Kidney epithelial cell (primary cell): ENCODE results near the gene DTNB. TPM values are rescaled to one million over a fixed set of nuclear protein-coding genes. Genes with fewer than 3 reads are reported as not detected.

Experiments
- DNase-seq: peaks from one replicate; pipeline ENCODE4 v3.0.0-alpha.2; 2010; ENCODE audit warnings: low read depth
- H3K27me3 ChIP-seq: 2 replicates; pipeline ENCODE4 v1.6.0; 2011; ENCODE audit warnings: low read length; ENCODE audit not compliant: control insufficient read depth, insufficient read depth
- H3K36me3 ChIP-seq: 2 replicates; pipeline ENCODE4 v1.5.1; 2011; ENCODE audit warnings: low read length; ENCODE audit not compliant: control insufficient read depth, insufficient read depth
- H3K4me3 ChIP-seq: 2 replicates; pipeline ENCODE4 v1.5.1; 2011; ENCODE audit warnings: low read depth, mild to moderate bottlenecking, control low read depth, low read length
- total RNA-seq: library from RNA; depleted of rRNA; stranded (reverse); fragments of >200 nt; gene quantifications from 2 replicates; pipeline ENCODE4 v1.2.3, GENCODE V29; 2015
- TF ChIP-seq, protein P1 (sequence below): IDR thresholded peaks from 2 replicates; pipeline ENCODE4 v1.5.1; 2011; ENCODE audit warnings: mild to moderate bottlenecking, moderate library complexity, low read length, control low read depth, inconsistent platforms; ENCODE audit not compliant: insufficient read depth, poor library complexity, severe bottlenecking

DTNB gene
- total RNA-seq, 1 donor from 2014 or later = 16.9 TPM

DNA sequence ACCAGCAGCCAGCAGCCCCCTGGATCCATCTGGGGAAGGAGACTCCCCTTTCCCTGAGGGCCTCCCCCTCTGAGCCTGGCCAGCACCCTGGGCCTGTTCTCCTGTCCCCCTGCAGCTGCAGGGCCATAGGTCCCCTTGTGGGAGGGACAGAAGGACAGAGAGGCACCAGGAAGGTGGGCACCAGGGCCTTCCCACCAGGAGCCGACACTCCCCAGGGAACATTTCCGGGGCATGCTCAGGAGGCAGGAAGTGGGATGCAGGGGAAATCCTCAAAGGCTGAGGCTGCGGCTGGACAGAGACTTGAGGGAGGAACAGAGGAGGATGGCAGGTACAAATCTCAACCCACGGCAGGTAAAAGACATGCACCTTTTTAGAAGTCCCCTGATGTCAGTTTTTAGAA lies 317.3 kb downstream of the DTNB start:
- H3K27me3 ChIP-seq = no peaks in the 10 kb centered on the region

DNA sequence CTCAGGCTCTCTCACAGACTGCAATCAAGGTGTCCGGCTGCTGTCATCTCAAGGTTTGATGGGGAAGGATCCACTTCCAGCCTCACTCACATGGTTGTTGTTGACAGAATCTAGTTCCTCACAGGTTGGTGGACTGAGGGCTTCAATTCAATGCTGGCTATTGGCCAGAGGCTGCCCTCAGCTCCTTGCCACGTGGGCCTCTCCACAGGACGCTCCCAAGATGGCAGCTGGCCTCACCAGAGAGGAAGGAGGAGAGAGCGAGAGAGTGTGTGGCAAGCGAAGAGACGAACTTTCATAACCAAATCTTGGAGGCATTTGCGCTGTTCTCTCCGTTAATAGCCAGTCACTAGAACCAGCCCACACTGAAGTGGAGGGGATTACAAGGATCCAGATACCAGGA lies 318.1 kb downstream of the DTNB start:
- TF ChIP-seq, protein P1, sequence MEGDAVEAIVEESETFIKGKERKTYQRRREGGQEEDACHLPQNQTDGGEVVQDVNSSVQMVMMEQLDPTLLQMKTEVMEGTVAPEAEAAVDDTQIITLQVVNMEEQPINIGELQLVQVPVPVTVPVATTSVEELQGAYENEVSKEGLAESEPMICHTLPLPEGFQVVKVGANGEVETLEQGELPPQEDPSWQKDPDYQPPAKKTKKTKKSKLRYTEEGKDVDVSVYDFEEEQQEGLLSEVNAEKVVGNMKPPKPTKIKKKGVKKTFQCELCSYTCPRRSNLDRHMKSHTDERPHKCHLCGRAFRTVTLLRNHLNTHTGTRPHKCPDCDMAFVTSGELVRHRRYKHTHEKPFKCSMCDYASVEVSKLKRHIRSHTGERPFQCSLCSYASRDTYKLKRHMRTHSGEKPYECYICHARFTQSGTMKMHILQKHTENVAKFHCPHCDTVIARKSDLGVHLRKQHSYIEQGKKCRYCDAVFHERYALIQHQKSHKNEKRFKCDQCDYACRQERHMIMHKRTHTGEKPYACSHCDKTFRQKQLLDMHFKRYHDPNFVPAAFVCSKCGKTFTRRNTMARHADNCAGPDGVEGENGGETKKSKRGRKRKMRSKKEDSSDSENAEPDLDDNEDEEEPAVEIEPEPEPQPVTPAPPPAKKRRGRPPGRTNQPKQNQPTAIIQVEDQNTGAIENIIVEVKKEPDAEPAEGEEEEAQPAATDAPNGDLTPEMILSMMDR = no peak
- H3K36me3 ChIP-seq = no peaks in the 10 kb centered on the region
- DNase-seq = no peak
- H3K27me3 ChIP-seq = no peaks in the 10 kb centered on the region
- H3K4me3 ChIP-seq = no peak overlapping the region

More for the DNA sequence above, 317.3 kb downstream of the DTNB start:
- Histone ChIP-seq H3K36me3 (no peaks in the 10 kb centered on the region), H3K4me3 (no peak overlapping the region)
- no peak for DNase-seq
- TF ChIP-seq, protein P1 = no peak

DNA sequence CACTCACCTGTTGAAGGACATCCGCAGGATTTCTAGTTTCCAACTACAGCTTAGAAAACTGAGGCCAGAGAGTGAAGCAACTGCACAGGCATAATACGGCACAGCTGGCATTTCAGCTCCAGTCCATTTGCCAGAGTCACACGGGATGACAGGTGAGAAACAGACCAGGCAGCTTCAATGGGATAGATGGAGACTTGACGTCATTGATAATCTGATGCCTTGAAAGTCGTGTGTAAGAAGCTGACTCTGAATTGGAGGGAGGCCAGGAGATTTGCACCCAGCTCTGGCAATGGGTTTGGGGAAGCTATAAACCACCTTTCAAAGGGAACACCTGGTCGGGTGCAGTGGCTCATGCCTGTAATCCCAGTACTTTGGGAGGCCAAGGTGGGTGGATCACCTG lies 319.3 kb downstream of the DTNB start:
- no peak overlapping the region for H3K4me3 ChIP-seq
- no peaks in the 10 kb centered on the region for H3K36me3 ChIP-seq
- TF ChIP-seq, protein P1 = no peak
- H3K27me3 ChIP-seq = no peaks in the 10 kb centered on the region
- DNase-seq = no peak

DNA sequence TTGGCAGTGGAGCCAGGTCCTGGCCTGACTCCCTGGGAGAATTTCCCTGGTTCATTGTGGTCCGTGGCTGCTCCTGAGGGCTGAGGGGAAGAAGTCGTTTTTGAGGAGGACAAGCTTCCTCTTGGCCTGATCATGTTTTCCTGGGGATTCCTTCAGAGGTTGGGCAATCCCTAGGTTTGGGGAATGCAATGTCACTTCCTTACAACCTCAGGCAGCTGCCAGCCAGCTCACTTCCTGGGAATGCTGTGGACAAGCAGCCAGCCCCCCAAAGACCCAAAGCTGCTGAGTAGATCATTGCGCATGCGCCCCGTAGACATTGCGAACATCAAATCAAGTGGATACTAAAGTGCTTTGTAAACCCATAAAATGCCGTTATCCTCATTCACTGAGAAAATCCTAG lies 324.0 kb downstream of the DTNB start:
- no peaks in the 10 kb centered on the region for H3K27me3 ChIP-seq
- no peak for DNase-seq
- TF ChIP-seq, protein P1 = no peak

DNA sequence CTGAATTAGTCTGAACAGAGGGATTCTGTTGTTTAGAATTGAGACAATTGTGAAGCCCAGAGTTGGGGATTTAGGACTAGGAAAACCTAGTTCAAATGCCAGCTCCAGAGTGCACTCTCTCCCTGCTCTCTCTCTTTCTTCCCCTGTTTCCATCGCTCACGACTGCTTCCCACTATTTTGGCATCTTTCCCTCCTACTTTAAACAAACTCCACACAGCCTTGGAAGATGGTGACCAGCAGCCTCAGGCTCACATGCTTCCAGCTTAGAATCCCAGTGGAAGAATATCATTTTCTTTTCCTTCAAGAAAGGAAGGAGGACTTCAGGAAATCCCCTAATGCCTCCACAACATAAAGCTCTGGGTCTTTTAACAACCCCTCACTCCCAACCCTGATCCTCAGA lies 325.5 kb downstream of the DTNB start:
- no peak for DNase-seq
- Histone ChIP-seq H3K4me3 (no peak overlapping the region), H3K36me3 (no peaks in the 10 kb centered on the region), H3K27me3 (no peaks in the 10 kb centered on the region)
- TF ChIP-seq, protein P1 = no peak

More for the DNA sequence above, 324.0 kb downstream of the DTNB start:
- Histone ChIP-seq H3K36me3 (no peaks in the 10 kb centered on the region), H3K4me3 (no peak overlapping the region)

DNA sequence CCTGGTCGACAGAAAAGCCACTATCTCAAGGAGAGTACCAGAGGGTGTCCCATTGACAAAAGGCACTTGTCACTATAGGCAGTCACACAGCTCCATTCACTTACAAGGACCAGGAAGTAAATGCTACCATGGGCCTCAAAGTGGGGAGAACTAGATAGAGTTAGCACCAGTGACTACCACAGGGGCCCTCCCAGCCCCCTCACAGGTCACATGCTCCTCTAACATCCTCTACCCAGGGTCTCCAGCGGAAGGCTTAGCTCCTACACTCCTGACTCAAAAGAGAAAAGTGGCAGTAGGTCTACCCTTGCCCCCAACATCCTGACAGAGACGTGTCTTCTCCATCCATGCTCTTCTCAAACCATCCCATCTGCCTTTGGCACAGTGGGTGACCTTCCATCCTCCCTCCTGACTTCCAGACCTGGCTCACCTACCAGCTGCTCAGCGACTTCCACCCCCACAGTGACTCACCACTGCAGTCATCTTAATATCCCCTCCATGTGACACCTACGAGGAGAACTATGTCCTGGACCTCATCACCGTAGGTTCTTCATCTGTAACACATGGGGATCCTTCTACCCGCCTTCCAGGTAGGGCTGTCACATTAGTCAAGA lies 326.1 kb downstream of the DTNB start:
- TF ChIP-seq, protein P1 = no peak

More for the DNA sequence above, 326.1 kb downstream of the DTNB start:
- DNase-seq = no peak
- no peaks in the 10 kb centered on the region for H3K36me3 ChIP-seq
- H3K27me3 ChIP-seq = no peaks in the 10 kb centered on the region
- no peak overlapping the region for H3K4me3 ChIP-seq
